PFSK-1 (cell line): Measurements from ENCODE around the gene MYCBP2.

ENCODE experiments used
- FOXP2 ChIP-seq: optimal IDR thresholded peaks from 2 replicates; pipeline ENCODE3; 2011; ENCODE audit warnings: borderline replicate concordance, control low read depth, inconsistent platforms; ENCODE audit not compliant: insufficient read depth; ENCODE audit errors: extremely low read length, extremely low read depth
- POLR2AphosphoS5 ChIP-seq: IDR thresholded peaks from 2 replicates; pipeline ENCODE4 v1.6.1; 2012; ENCODE audit warnings: low read depth, mild to moderate bottlenecking, control low read depth, low read length, moderate library complexity
- SIN3A ChIP-seq: IDR thresholded peaks from 2 replicates; pipeline ENCODE4 v1.6.1; 2012; ENCODE audit warnings: mild to moderate bottlenecking, low read length, moderate library complexity, borderline replicate concordance; ENCODE audit not compliant: insufficient read depth
- TAF1 ChIP-seq: IDR thresholded peaks from 2 replicates; pipeline ENCODE4 v1.6.1; 2012; ENCODE audit warnings: low read length, control low read depth, borderline replicate concordance; ENCODE audit not compliant: insufficient read depth
- TF ChIP-seq, protein P1 (sequence below), 2 experiments: IDR thresholded peaks; 2 replicates each; pipeline versions ENCODE4 v1.6.1 to v1.8.0; 2011 to 2012; ENCODE audit warnings: low read depth in 2 of 2, low read length in 2 of 2, control low read depth in 1 of 2, inconsistent platforms in 1 of 2, mild to moderate bottlenecking in 1 of 2, moderate library complexity in 1 of 2; ENCODE audit not compliant: insufficient read depth in 1 of 2

The MYCBP2 gene

DNA sequence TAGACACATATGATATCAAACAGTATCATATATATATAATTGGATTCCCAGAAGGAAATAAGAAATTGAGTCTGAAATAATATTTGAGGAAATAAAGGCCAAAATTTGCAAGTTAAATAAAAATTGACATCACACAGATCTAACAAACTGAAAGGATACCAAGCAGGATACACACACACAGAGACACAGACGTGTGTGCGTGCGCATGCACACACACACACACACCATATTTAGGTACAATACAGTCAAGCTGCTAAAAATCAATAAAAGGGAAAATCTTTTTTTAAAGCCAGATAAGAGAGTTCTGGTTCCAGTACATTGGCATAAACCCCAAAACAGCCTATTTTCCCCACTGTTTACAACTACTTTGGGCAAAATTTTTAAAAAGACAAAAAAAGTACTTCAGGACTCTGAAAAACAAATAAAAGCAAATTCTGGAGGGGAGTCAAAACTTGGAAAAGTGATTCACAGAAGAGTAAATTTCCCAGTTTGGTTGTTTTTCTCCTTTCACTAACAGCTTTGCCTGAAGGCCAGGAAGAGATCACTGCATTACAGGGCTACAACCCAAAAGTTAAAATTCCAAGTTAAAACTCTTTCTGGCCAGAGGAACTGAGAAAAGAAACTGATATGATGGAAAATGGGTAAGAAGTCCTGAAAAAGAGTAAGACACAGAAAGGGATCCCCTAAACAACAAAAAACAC, 16.2 kb downstream of the MYCBP2 start:
- TF ChIP-seq TAF1: no peak
- no peak for TF ChIP-seq POLR2AphosphoS5
- TF ChIP-seq SIN3A: no peak
- TF ChIP-seq FOXP2: no peak
- TF ChIP-seq, protein P1, sequence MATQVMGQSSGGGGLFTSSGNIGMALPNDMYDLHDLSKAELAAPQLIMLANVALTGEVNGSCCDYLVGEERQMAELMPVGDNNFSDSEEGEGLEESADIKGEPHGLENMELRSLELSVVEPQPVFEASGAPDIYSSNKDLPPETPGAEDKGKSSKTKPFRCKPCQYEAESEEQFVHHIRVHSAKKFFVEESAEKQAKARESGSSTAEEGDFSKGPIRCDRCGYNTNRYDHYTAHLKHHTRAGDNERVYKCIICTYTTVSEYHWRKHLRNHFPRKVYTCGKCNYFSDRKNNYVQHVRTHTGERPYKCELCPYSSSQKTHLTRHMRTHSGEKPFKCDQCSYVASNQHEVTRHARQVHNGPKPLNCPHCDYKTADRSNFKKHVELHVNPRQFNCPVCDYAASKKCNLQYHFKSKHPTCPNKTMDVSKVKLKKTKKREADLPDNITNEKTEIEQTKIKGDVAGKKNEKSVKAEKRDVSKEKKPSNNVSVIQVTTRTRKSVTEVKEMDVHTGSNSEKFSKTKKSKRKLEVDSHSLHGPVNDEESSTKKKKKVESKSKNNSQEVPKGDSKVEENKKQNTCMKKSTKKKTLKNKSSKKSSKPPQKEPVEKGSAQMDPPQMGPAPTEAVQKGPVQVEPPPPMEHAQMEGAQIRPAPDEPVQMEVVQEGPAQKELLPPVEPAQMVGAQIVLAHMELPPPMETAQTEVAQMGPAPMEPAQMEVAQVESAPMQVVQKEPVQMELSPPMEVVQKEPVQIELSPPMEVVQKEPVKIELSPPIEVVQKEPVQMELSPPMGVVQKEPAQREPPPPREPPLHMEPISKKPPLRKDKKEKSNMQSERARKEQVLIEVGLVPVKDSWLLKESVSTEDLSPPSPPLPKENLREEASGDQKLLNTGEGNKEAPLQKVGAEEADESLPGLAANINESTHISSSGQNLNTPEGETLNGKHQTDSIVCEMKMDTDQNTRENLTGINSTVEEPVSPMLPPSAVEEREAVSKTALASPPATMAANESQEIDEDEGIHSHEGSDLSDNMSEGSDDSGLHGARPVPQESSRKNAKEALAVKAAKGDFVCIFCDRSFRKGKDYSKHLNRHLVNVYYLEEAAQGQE (IDR thresholded peaks at IDR 0.05; ENCODE audit: insufficient read depth in 1 of 2, low read depth in 2 of 2, low read length in 2 of 2): no peak

DNA sequence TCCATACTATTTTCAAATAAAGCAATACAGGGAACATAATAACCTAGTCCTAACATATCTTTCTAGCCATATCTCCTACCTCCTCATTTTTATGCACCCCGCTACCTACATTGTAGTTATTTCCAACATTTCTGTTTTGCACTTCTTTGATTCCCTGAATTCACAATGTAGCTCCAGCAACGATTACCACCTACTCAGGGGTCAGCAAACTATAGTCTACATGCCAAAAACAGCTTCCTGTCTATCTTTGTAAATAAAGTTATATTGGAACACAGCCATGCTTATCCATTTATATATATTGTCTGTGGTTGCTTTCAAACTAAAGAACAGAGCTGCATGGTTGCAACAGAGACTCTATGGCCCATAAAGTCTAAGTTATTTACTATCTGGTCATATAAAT, 16.7 kb downstream of the MYCBP2 start:
- TF ChIP-seq FOXP2: no peak
- TF ChIP-seq SIN3A: no peak
- TF ChIP-seq POLR2AphosphoS5: no peak
- TF ChIP-seq, protein P1 (IDR thresholded peaks at IDR 0.05; ENCODE audit: insufficient read depth in 1 of 2, low read depth in 2 of 2, low read length in 2 of 2): no peak
- no peak for TF ChIP-seq TAF1

DNA sequence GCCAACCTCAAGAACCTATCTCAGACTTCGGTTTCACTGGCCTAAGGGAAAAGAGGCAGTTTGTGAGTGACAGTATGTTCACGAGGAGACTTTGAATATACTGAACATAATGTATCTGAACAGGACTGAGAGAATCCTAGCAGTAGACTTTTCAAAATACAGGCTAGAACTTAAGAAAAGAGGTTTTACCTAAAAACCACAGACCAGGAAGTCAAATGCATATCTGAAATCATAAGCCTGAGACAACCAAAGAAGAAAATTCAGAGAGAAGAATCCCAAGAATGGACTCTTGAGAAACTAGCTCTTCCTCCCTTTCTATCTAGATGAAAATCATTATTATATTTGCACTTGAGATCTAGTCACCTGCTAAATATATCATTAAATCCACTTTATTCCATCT, 17.6 kb downstream of the MYCBP2 start:
- TF ChIP-seq POLR2AphosphoS5 (no peak), SIN3A (no peak), FOXP2 (no peak), TAF1 (no peak)
- TF ChIP-seq, protein P1 (IDR thresholded peaks at IDR 0.05; ENCODE audit: insufficient read depth in 1 of 2, low read depth in 2 of 2, low read length in 2 of 2): no peak

DNA sequence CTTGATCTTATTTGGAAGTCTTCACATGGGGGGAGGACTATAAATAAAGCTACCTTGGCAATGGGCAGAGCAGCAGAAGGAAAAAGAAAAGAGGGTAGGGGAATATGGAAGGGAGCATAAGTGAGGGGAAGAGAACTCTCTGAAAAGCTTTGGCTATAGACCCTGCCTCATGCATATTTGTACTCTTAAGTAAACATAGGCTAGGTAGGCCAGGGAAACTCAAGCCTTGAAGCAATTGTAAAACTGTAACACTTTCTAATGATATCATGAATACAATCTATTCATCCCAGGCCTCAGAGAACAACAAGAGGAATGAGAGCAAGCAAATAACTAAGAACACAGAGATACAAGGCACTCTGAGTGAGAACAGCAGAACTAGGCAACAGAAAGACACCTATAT, 20.4 kb downstream of the MYCBP2 start:
- TF ChIP-seq TAF1: no peak

DNA sequence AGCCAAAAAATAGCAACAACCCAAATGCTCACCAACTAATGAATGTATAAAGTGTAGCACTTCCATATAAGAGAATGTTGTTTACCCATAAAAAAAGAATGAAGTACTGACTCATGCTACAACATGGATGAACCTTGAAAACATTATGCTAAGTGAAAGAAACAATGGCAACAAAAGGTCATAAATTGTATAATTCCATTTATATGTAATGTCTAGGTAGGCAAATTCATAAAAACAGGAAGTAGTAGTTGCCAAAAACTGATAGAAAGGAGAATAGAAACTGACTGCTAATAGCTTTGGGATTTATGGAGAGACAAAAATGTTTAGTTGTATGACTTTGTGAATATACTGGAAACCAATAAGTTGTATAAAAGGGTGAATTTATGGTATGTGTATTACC, 21.6 kb downstream of the MYCBP2 start:
- no peak for TF ChIP-seq FOXP2
- TF ChIP-seq, protein P1 (IDR thresholded peaks at IDR 0.05; ENCODE audit: insufficient read depth in 1 of 2, low read depth in 2 of 2, low read length in 2 of 2): no peak
- no peak for TF ChIP-seq TAF1
- TF ChIP-seq POLR2AphosphoS5: no peak
